ENCODE measurements around the gene EFCC1.

DNA sequence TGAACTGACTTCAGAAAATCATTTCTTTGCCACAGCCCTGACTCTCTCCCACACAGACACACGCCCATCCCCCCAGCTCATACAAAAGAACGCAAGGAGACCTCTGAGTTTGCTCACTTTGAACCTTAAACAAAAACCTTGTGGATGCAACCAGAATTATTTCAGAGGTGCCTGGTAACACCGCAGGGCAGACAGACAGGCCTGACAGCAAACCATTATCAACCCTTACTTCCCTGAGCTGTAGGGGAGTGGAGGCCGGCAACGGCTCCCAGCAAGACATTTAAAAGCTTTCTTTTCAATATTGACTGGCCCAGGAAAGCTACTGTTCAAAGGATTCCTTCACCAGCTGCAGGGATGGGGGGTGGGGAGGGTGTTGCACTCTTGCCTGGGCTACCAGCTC is 2.0 kb upstream of the EFCC1 start:
- TF ChIP-seq POLR2A (IDR thresholded peaks at IDR 0.05) = no peak
- TF ChIP-seq, protein P1, sequence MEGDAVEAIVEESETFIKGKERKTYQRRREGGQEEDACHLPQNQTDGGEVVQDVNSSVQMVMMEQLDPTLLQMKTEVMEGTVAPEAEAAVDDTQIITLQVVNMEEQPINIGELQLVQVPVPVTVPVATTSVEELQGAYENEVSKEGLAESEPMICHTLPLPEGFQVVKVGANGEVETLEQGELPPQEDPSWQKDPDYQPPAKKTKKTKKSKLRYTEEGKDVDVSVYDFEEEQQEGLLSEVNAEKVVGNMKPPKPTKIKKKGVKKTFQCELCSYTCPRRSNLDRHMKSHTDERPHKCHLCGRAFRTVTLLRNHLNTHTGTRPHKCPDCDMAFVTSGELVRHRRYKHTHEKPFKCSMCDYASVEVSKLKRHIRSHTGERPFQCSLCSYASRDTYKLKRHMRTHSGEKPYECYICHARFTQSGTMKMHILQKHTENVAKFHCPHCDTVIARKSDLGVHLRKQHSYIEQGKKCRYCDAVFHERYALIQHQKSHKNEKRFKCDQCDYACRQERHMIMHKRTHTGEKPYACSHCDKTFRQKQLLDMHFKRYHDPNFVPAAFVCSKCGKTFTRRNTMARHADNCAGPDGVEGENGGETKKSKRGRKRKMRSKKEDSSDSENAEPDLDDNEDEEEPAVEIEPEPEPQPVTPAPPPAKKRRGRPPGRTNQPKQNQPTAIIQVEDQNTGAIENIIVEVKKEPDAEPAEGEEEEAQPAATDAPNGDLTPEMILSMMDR (IDR thresholded peaks at IDR 0.05) = no peak

Data from Peyer's patch (tissue), 4 donors.